Activated naive CD8-positive, alpha-beta T cell (primary cell): Measurements from ENCODE around the gene MAPK8.
A peak's percentile ranks its signal among the peaks of the same experiment; 100 is the strongest.
"Not testable (repeated sequence)": the region's sequence is repeated elsewhere in the genome, so short reads cannot be mapped to it uniquely, and the experiment has no call there.

Source experiments
- H3K27ac Mint-ChIP-seq: one replicate; pipeline ENCODE4 v1.8.0; 2021; ENCODE audit warnings: mixed read lengths
- H3K27me3 Mint-ChIP-seq: one replicate; pipeline ENCODE4 v1.8.0; 2021; ENCODE audit warnings: mixed read lengths
- H3K36me3 Mint-ChIP-seq: one replicate; pipeline ENCODE4 v1.8.0; 2021; ENCODE audit warnings: mixed read lengths
- H3K4me1 Mint-ChIP-seq: one replicate; pipeline ENCODE4 v1.8.0; 2021; ENCODE audit warnings: low read depth, mixed read lengths
- H3K4me3 Mint-ChIP-seq: one replicate; pipeline ENCODE4 v1.8.0; 2021; ENCODE audit warnings: mild to moderate bottlenecking, mixed read lengths
- H3K9me3 Mint-ChIP-seq: one replicate; pipeline ENCODE4 v1.8.0; 2021; ENCODE audit warnings: low read depth, mixed read lengths

MAPK8 gene

DNA sequence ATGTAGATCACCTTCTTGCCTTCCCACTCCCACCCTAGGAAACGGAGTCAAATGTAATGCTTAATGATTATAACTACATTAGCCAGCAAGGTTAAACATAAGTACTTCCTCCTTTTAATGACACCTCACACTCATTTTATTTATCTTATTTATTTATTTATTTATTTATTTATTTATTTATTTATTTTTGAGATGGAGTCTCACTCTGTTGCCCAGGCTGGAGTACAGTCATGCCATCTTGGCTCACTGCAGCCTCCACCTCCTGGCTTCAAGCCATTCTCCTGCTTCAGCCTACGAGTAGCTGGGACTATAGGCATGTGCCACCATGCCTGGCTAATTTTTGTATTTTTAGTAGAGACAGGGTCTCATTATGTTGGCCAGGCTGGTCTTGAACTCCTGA, 115.4 kb downstream of the MAPK8 start:
- H3K9me3 Mint-ChIP-seq, H3K4me3 Mint-ChIP-seq, H3K4me1 Mint-ChIP-seq, H3K27ac Mint-ChIP-seq, H3K27me3 Mint-ChIP-seq: not testable (repeated sequence)
- H3K36me3 Mint-ChIP-seq: peaks cover 15% of the 10 kb centered on the region

DNA sequence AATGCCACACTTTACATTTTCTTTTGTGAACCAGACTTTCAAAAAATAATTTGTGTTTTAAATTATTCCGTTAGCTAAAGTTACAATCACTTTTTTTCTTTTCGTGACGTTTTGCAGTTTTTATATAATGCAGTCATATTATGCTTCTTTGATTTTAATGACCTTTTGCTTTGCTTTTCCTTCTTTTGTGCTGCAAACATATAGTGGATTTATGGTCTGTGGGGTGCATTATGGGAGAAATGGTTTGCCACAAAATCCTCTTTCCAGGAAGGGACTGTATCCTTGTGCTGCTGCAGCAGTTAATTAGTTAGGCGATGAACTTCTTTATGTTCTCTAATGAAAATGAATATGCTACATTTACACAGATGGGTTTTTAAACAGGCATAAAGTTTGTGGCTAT, 117.4 kb downstream of the MAPK8 start:
- Mint-ChIP-seq H3K4me3 (no peak overlapping the region), H3K27me3 (no peaks in the 10 kb centered on the region), H3K9me3 (no peaks in the 10 kb centered on the region), H3K27ac (no peak overlapping the region), H3K4me1 (no peaks in the 10 kb centered on the region), H3K36me3 (peaks cover 13% of the 10 kb centered on the region)

DNA sequence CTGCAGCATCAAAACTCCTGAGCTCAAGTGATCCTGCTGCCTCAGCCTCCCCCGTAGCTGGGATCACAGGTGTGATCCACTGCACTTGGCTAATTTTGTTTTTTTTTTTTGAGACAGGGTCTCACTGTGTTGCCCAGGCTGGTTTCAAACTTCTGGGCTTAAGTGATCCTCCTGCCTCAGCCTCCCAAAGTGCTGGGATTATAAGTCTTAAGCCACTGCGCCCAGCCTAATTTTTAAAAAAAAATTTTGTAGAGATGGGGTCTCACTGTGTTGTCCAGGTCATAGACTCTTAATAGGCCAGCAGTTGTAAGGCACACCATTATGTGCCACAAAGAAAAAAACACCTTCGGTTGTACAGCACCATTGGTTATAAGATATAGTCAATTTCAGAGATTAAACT, 122.4 kb downstream of the MAPK8 start:
- H3K36me3 Mint-ChIP-seq: peaks cover 9% of the 10 kb centered on the region
- no peak overlapping the region for H3K27ac Mint-ChIP-seq
- no peaks in the 10 kb centered on the region for H3K9me3 Mint-ChIP-seq

DNA sequence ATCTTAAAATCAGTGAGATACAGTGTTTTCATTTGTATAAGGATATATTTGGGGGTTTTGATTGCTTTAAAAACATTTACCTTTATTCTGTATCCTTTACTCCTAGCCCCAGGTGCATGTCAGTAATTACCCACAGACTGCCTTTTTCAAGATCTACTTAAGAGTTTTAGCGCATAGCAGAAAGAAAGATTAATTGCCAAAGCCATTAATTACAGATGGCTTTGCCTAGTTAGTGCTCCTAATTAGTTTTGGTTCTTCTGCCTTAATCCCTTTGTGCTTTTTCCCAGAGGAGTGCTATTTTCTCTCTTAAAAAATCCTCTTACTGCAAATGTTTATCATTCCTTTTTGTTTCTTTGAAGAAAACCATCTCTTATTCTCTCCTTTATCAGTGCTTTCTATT, 122.8 kb downstream of the MAPK8 start:
- H3K4me1 Mint-ChIP-seq: no peaks in the 10 kb centered on the region
- H3K27ac Mint-ChIP-seq: no peak overlapping the region
- H3K9me3 Mint-ChIP-seq: no peaks in the 10 kb centered on the region
- no peaks in the 10 kb centered on the region for H3K27me3 Mint-ChIP-seq
- peaks cover 9% of the 10 kb centered on the region for H3K36me3 Mint-ChIP-seq
- H3K4me3 Mint-ChIP-seq: no peak overlapping the region

More for the DNA sequence above, 122.4 kb downstream of the MAPK8 start:
- Mint-ChIP-seq H3K27me3 (no peaks in the 10 kb centered on the region), H3K4me3 (no peak overlapping the region), H3K4me1 (no peaks in the 10 kb centered on the region)

DNA sequence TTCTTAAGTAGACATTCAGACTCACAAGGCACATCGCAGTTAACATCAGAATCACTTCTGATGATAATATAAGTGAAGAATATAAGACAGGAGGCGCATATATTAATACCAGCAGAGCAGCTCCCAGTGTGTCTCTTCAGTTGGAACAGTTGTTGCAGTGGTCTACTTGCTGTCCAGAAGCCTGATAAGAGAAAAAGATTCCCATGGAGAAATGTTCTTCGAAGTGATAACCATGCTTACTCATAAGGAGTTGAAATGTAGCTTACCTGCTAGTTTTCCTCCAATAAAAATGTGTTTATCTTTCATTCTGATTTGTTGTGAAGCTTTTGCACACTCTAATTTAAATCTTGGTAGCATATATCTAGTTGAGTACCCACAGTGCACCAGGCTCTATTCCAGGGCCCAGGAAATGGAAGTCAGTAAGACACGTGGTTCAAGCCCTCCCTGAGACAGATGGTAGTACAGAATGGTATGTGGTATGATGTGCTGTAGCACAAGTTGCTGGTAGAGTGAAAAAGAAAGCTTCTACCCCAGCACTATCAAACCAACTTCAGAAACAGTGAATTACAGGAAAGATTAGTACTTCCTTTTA, 124.0 kb downstream of the MAPK8 start:
- Mint-ChIP-seq H3K4me1 (no peaks in the 10 kb centered on the region), H3K36me3 (peaks cover 9% of the 10 kb centered on the region), H3K9me3 (no peaks in the 10 kb centered on the region), H3K27ac (no peak overlapping the region), H3K27me3 (no peaks in the 10 kb centered on the region), H3K4me3 (no peak overlapping the region)

DNA sequence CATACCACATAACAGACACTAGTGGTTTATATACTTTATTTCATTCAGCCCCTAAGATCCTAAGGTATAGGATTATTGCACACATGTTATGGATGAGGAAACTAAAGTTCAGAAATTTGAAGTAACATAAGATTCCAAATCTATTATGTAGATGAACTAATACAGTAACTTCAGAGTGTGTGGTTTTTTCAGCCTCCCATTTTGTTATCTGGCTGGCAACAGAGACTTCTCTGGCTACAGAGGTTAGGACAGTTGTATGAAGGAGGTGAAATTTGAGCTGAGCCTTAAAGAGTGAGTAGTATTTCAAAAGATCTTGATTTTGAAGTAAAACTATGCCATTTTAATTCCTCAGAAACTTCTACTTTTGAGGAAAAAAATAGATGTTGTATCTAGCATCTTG, 125.4 kb downstream of the MAPK8 start:
- no peaks in the 10 kb centered on the region for H3K9me3 Mint-ChIP-seq
- no peaks in the 10 kb centered on the region for H3K4me1 Mint-ChIP-seq
- H3K27ac Mint-ChIP-seq: peak overlapping the region; percentile 54
- no peaks in the 10 kb centered on the region for H3K27me3 Mint-ChIP-seq
- no peak overlapping the region for H3K4me3 Mint-ChIP-seq
- peaks cover 7% of the 10 kb centered on the region for H3K36me3 Mint-ChIP-seq

DNA sequence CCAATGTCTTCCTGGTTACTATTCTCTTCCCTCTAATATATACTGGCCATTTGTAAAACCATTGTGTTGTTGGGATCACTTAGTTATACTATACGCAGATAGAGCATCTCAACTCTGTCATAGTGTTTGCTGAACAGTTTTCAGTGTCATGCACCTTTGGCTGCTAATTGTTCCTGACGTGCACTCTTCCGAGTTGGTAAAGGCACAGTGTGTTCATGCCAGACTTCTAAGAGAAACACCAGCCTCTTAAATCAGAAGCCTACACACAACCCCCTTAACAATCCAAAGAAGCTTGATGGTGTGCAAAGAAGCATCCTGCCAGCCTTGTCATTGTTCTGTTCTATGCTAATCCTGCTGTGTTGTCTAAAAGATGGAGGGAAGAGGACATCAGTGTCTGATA, 131.1 kb downstream of the MAPK8 start:
- Mint-ChIP-seq H3K9me3 (no peaks in the 10 kb centered on the region), H3K27ac (no peak overlapping the region), H3K4me3 (no peak overlapping the region), H3K36me3 (no peaks in the 10 kb centered on the region), H3K27me3 (no peaks in the 10 kb centered on the region), H3K4me1 (no peaks in the 10 kb centered on the region)

DNA sequence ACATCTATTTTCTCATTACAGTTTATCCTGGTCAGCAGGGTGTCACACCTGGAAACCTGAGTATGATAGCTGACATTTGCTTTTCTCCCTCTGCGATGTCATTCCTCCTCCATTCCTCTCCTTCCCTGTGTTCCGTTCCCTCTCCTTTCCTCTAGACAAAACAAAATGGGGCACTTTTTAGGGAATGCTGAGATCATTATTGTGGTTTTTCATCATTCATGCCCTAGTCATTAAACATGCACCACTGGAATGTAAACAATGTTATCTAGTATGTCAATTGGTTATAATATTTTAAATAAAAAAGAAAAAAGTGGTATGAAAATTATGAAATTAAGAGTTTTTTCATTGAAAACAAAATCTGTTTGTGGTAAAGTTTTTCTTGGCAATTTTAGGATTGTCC, 132.6 kb downstream of the MAPK8 start:
- H3K36me3 Mint-ChIP-seq: no peaks in the 10 kb centered on the region
- no peaks in the 10 kb centered on the region for H3K9me3 Mint-ChIP-seq
- H3K27me3 Mint-ChIP-seq: no peaks in the 10 kb centered on the region
- H3K4me1 Mint-ChIP-seq: no peaks in the 10 kb centered on the region
- H3K27ac Mint-ChIP-seq: no peak overlapping the region
- no peak overlapping the region for H3K4me3 Mint-ChIP-seq

DNA sequence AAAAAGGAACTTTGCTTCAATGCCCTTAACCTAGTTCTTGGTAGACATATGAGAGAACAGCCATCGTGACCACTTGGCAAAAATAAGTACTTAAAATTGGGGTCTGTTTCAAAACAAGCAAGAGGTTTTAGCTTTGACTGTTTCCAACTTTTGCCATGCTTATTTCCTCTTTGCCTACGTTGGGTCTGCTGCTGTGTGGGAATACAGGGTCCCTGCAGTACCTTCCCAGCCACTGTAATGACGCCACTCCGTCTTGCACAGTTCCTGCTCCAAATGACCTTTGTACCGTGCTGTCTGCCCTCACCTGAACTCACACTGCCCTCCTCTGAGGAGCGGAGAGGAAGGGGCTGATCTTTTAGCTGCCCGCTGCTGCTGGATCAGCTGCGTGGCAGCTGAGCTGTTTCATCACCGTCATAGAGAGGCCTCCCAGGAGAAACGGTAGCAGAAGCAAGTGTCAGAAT, 133.1 kb downstream of the MAPK8 start:
- H3K4me1 Mint-ChIP-seq: no peaks in the 10 kb centered on the region
- no peak overlapping the region for H3K4me3 Mint-ChIP-seq
- no peaks in the 10 kb centered on the region for H3K36me3 Mint-ChIP-seq
- no peaks in the 10 kb centered on the region for H3K9me3 Mint-ChIP-seq
- H3K27me3 Mint-ChIP-seq: no peaks in the 10 kb centered on the region
- no peak overlapping the region for H3K27ac Mint-ChIP-seq

DNA sequence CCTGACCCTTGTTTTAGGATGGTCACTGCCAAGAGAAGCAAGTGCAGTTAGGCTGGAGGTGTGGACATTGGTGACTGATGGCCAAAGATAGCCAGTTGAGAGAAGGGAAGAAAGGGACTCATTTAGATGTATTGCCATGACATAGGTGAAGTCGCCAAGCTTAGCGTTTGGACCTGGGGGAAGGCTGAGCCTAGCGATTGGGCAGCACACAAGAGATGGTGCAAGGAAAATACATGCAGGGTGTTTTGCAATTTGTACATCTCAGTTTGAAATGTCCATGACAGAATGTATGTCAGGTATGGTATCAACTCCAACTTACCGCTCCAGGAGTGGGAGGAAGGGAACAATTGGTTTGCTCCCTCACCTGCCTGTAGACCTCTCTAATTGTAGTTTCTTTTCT, 134.3 kb downstream of the MAPK8 start:
- Mint-ChIP-seq H3K27me3 (no peaks in the 10 kb centered on the region), H3K9me3 (no peaks in the 10 kb centered on the region), H3K4me3 (no peak overlapping the region), H3K36me3 (no peaks in the 10 kb centered on the region), H3K4me1 (no peaks in the 10 kb centered on the region), H3K27ac (no peak overlapping the region)

DNA sequence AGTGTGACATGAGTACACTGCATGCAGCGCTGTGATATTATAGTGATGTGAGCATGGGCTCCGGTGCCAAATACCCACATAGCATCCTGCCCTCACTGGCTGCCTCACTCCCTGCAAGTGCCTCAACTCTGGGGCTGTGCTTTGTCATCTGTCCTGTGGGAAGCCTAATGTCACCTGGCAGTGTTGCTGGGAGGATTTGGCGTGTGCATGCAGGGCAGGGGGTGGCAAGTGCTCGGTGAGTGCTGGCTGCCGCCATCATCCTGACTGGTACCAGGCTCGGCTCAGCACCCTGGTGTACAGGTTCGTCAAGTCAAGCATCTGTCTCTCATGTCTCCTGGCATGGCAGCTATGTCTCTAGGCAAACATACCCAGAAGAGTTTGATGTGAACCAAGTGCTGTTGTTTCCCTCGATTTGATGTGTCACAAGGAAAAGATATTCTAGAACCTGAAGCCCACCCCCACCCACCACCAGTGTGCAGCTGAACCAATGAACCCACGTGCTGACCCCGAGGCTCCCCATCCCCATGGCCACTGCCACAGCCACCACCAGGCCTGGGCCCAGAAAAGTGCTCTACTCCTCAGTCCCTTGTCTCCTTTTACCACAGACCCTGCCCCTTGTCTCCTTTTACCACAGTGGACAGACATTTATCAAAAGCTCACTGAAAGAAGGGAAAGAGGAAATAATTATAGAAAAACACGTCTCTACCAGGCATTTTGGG, 135.8 kb downstream of the MAPK8 start:
- Mint-ChIP-seq H3K9me3 (no peaks in the 10 kb centered on the region), H3K27me3 (no peaks in the 10 kb centered on the region), H3K36me3 (no peaks in the 10 kb centered on the region), H3K4me3 (no peak overlapping the region), H3K27ac (no peak overlapping the region), H3K4me1 (no peaks in the 10 kb centered on the region)

DNA sequence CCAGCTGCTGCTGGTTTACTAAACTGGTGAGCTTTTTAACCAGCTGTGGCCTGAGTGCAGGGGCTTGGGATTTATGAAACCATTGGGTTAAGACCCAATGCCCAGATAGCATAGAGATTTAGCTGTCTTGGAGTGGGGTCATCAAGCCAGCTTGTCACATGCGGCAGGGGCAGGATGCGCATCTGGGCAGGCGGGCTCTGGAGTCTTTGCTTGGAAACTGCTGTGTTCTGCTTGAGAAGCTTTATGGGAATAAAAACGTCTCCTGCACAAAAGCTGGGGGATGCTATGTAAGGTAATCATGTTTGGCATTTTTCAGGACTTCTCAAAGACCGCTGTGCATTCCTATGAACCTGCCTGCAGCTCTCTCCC, 136.3 kb downstream of the MAPK8 start:
- Mint-ChIP-seq H3K27me3 (no peaks in the 10 kb centered on the region), H3K9me3 (no peaks in the 10 kb centered on the region), H3K36me3 (no peaks in the 10 kb centered on the region), H3K4me3 (no peak overlapping the region), H3K27ac (no peak overlapping the region), H3K4me1 (no peaks in the 10 kb centered on the region)

DNA sequence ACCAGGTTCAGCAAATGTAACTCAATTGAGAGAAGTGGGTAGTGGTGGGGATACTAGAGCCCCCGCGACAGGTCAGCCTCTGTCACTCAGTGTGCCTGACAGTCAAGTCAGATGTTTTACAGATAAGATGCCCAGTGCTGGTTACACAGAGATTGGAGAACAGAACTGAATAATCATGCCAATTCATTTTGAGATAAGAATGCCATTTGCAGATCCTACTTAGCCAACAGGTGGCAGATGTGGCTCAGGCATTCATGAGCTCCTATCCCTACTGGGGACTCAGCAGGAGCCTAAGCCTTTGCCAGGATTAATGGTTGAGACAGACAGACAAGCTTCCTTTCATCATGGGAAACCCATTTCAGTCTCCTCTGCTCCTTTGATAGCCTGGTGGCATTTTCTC, 137.8 kb downstream of the MAPK8 start:
- H3K27ac Mint-ChIP-seq: no peak overlapping the region
- H3K27me3 Mint-ChIP-seq: no peaks in the 10 kb centered on the region
- no peaks in the 10 kb centered on the region for H3K36me3 Mint-ChIP-seq
- no peak overlapping the region for H3K4me3 Mint-ChIP-seq
- H3K4me1 Mint-ChIP-seq: no peaks in the 10 kb centered on the region
- H3K9me3 Mint-ChIP-seq: no peaks in the 10 kb centered on the region

DNA sequence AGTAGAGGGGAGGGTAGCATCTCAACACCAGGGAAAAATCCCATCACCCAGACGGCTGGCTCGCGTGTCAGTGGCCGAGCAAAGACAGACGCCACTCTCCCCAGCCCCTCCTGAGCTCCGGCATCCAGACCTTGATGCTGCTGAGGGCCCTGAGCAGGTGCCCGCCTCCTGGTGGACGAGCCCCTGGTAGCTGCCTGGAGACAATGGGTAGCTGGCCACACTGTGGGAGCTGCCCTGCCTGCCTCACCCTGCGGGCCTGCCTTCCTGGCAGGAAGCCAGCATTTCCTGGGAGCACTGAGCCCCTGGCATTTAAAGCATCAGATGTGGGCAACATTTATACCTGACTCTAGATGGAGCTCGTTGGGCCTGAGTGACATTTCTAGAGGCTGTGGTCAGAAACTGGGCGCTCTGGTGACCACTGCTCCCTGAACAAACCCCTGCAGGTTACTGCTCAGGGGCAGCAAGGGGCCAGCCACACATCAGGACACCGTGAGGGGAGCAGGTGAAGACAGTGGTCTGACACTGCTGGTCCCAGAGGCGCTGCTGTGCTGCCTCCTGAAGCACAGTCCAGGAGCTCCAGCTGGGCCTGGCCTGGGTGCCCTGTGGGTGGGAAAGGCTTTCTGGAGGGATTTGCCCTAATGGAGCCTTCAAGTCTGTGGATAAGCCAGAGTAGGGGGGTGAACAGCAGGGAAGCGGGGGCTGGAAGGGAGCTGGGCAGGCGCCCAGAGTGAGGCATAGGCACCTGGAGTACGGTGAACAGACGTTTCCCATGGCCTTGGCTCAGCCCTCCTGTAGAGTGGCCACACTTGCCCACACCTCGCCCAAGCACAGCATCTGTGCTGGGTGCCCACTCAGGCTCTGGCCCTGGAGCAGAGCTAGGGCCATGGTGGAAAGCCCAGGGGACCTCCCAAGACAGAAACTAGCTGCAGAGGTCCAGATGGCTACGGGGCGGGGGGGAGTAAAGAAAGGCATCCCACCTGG, 138.7 kb downstream of the MAPK8 start:
- H3K4me1 Mint-ChIP-seq: no peaks in the 10 kb centered on the region
- H3K4me3 Mint-ChIP-seq: no peak overlapping the region
- H3K27ac Mint-ChIP-seq: no peak overlapping the region
- no peaks in the 10 kb centered on the region for H3K27me3 Mint-ChIP-seq
- H3K9me3 Mint-ChIP-seq: no peaks in the 10 kb centered on the region
- no peaks in the 10 kb centered on the region for H3K36me3 Mint-ChIP-seq

DNA sequence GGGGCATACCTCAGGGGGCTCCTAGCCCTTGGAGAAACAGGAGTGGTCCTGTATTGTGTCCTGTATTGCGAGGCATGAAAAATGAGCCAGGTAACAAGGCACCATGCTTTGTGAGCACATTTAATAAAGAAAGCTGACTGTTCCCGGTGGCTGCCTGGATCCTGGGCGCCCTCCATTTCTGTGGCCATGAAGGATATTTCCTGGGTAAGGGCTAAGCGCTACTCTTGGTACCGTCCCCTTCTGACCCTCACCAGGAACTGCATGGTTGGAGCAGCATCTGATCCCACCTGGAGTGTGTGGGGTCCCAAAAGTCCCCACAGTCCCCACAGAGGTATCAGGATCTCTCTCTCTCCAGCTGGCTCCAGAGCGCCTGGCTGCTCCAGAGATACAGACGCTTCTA, 139.5 kb downstream of the MAPK8 start:
- Mint-ChIP-seq H3K9me3 (no peaks in the 10 kb centered on the region), H3K4me1 (no peaks in the 10 kb centered on the region), H3K4me3 (no peak overlapping the region), H3K27me3 (no peaks in the 10 kb centered on the region), H3K27ac (no peak overlapping the region), H3K36me3 (no peaks in the 10 kb centered on the region)
